SJCRH30 (cell line): ENCODE results near the gene TVP23A. TPM values are rescaled to one million over a fixed set of nuclear protein-coding genes. Genes with fewer than 3 reads are reported as not detected.
A peak's percentile ranks its signal among the peaks of the same experiment; 100 is the strongest.
"Not testable (repeated sequence)": the region's sequence is repeated elsewhere in the genome, so short reads cannot be mapped to it uniquely, and the experiment has no call there.

ENCODE experiments used
- DNase-seq, 2 experiments: peaks; one replicate each; pipeline ENCODE4 v3.0.0-alpha.2; 2015 to 2020
- H3K27ac ChIP-seq: fragments of 250-450 bp; sonication (Bioruptor Pico); 2 replicates; pipeline ENCODE4 v1.5.1; 2020; ENCODE audit warnings: mild to moderate bottlenecking, moderate library complexity
- H3K27me3 ChIP-seq: fragments of 250-450 bp; sonication (Bioruptor Pico); 2 replicates; pipeline ENCODE4 v1.5.1; 2020; ENCODE audit warnings: mild to moderate bottlenecking, moderate library complexity
- H3K36me3 ChIP-seq: fragments of 250-450 bp; sonication (Bioruptor Pico); 2 replicates; pipeline ENCODE4 v1.5.1; 2020; ENCODE audit warnings: mild to moderate bottlenecking, moderate library complexity
- H3K4me1 ChIP-seq: fragments of 250-450 bp; sonication (Bioruptor Pico); 2 replicates; pipeline ENCODE4 v1.5.1; 2020; ENCODE audit warnings: mild to moderate bottlenecking, moderate library complexity
- H3K4me3 ChIP-seq: fragments of 250-450 bp; sonication (Bioruptor Pico); 2 replicates; pipeline ENCODE4 v1.5.1; 2020; ENCODE audit warnings: mild to moderate bottlenecking, moderate library complexity
- H3K9me3 ChIP-seq: fragments of 250-450 bp; sonication (Bioruptor Pico); replicated peaks from 2 replicates; pipeline ENCODE4 v1.5.1; 2020; ENCODE audit warnings: mild to moderate bottlenecking, moderate library complexity
- total RNA-seq: library from RNA; depleted of rRNA; stranded (reverse); fragments of >200 nt; shearing (Covaris generic); gene quantifications from 2 replicates; pipeline ENCODE4 v1.2.3, GENCODE V29; 2014

TVP23A gene
- total RNA-seq, 1 experiment from 2014 or later = not detected

DNA sequence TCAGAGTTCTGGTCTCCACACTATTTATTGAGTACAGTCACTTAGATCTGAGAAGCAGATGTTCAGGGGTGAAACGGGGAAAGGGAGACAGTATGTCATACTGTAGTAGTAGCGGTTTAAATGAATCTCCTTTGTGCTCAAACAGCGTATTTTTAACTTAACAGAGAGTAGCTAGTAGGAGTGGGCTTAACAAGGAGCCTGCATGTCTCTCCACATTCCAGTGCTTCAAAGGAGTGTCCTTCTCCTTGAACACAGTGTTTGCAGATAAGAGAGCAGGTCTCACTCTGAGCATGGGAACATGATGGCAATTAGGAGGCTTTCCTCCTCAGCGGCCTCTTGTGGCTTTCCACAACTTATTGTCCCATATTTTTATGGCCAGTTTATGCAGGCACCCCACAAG lies 30.0 kb downstream of the TVP23A start:
- H3K4me3 ChIP-seq, H3K36me3 ChIP-seq, DNase-seq, H3K4me1 ChIP-seq, H3K9me3 ChIP-seq, H3K27me3 ChIP-seq, H3K27ac ChIP-seq: not testable (repeated sequence)

DNA sequence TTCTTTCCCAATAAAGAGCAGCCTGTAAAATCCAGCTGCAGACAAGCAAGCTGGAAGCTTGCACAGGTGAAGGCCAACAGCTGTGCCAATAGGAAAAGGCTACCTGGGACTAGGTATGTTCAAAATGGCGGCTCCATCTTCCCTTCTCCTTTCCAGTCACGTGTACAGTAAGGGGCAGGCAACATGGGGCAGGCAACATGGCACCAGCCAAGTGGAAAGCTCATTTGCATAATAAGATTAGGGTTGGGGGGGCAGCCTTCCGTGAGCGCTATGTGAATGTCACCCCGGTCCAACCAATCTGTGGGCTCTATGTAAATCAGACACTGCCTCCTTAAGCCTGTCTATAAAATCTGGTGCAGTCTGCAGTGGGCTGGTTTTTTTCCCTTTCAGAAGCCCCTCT lies 31.3 kb downstream of the TVP23A start:
- H3K4me1 ChIP-seq = no peaks in the 10 kb centered on the region
- no peaks in the 10 kb centered on the region for H3K9me3 ChIP-seq
- H3K27ac ChIP-seq = no peak overlapping the region
- DNase-seq = peak in 1 of 2 experiments; percentile 4
- no peaks in the 10 kb centered on the region for H3K27me3 ChIP-seq
- H3K36me3 ChIP-seq = no peaks in the 10 kb centered on the region
- H3K4me3 ChIP-seq = no peak overlapping the region

DNA sequence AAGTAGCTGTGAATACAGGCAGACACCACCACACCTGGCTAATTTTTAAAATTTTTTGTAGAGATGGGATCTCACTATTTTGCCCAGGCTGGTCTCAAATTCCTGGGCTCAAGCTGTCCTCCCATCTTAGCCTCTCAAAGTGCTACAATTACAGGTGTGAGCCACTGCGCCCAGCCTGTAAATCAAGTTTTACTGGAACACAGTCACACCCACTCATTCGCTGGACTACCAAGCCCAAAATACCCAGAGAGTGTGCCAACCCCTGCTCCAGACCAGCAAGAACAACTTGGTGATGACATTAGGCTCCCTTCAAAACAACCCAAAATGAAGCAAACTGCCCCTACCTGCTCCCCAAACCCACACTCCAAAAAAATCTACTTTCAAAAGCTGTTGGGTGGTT lies 36.0 kb downstream of the TVP23A start:
- Histone ChIP-seq H3K4me1 (no peaks in the 10 kb centered on the region), H3K36me3 (no peaks in the 10 kb centered on the region), H3K27me3 (no peaks in the 10 kb centered on the region), H3K4me3 (no peak overlapping the region), H3K9me3 (no peaks in the 10 kb centered on the region), H3K27ac (no peak overlapping the region)
- DNase-seq = no peak

DNA sequence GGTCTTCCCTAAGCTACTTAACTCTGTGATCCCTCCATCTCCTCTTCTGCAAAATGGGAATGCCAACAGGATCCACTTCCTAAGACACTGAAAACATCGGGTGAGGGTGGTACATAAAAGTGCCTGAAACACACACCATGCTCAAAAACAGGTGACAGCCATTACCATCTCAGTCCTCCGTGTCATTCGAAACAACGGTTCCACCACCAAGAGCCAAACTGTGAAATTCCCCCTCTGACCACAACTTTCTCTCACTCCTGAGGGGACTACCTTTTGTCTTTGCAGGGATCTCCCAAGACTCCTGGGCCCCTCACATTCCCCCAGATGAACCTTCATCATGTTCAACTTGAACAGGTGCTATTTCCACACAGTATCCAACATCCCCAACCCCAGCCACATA lies 38.0 kb downstream of the TVP23A start:
- peak in 1 of 2 experiments; percentile 3 for DNase-seq
- no peaks in the 10 kb centered on the region for H3K36me3 ChIP-seq
- H3K27ac ChIP-seq = no peak overlapping the region
- no peaks in the 10 kb centered on the region for H3K4me1 ChIP-seq
- no peaks in the 10 kb centered on the region for H3K9me3 ChIP-seq
- no peak overlapping the region for H3K4me3 ChIP-seq
- H3K27me3 ChIP-seq = no peaks in the 10 kb centered on the region

DNA sequence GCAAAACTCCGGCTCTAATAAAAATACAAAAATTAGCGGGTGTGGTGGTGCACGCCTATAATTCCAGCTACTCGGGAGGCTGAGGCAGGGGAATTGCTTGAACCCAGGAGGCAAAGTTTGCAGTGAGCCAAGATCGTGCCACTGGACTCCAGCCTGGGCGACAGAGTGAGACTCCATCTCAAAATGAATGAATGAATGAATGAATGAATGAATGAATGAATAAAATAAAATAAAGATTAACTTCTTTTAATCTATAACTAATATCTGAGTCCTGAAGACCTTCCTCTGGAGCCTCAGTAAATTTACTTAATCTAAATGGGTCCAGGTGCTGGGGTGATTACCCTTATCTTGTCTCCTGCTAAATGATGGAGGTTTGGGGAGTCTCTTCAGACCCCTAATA lies 38.7 kb downstream of the TVP23A start:
- H3K4me3 ChIP-seq, H3K27ac ChIP-seq, H3K27me3 ChIP-seq: not testable (repeated sequence)

DNA sequence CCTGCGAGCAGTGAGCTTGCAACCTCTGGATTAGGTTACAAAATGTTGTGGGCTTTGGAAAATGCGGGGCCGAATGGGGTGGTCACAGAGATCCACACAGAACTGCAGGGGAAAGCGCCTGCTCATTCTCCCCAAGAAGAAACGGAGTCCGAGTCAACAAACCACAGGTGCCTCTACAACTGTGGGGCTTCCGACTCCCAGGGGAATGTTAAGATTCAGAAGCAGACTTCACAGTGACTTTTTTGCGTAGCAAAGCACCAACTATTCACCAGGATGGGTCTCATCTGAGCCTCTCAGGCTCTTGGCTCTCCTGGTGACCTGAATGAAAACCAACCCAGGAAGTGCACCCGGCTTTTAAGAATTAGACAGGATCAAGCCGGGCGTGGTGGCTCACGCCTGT lies 41.2 kb downstream of the TVP23A start:
- Histone ChIP-seq H3K27ac (no peak overlapping the region), H3K9me3 (no peaks in the 10 kb centered on the region), H3K4me1 (no peaks in the 10 kb centered on the region), H3K4me3 (no peak overlapping the region), H3K36me3 (no peaks in the 10 kb centered on the region), H3K27me3 (no peaks in the 10 kb centered on the region)
- no peak for DNase-seq

More for the DNA sequence above, 38.7 kb downstream of the TVP23A start:
- H3K36me3 ChIP-seq, H3K4me1 ChIP-seq, H3K9me3 ChIP-seq, DNase-seq: not testable (repeated sequence)

DNA sequence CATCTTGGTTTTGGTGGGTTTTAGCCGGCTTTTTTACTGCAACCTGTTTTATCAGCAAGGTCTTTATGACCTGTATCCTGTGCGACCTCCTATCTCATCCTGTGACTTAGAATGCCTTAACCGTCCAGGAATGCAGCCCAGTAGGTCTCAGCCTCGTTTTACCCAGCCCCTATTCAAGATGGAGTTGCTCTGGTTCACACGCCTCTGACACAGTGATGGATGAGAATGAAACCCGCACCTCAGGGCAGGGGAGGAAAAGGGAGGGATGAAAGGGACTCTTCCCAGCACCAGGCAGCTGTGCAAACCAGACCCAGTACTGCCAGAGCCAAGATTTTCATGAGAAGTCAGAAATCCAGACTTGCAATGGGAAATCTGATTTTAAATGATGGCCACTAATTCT lies 41.7 kb downstream of the TVP23A start:
- not testable (repeated sequence) for H3K9me3 ChIP-seq, H3K27ac ChIP-seq, H3K4me3 ChIP-seq, H3K4me1 ChIP-seq, H3K27me3 ChIP-seq, DNase-seq, H3K36me3 ChIP-seq

DNA sequence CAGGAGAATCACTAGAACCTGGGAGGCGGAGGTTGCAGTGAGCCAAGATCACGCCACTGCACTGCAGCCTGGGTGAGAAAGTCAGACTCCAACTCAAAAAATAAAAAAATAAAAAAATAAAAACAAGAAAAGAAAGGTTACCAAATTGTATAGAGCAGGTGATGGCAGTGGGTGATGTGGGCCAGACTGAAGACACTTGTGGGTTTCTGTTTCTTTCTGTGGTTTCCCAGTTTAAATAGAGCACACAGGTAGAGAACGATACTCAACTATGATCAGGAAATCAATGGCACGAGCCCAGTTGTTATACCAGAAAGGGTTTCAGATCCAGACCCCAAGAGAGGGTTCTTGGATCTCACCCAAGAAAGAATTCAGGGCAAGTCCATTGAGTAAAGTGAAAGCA lies 42.3 kb downstream of the TVP23A start:
- Histone ChIP-seq H3K27me3 (no peaks in the 10 kb centered on the region), H3K4me1 (no peaks in the 10 kb centered on the region), H3K9me3 (no peaks in the 10 kb centered on the region), H3K4me3 (no peak overlapping the region), H3K36me3 (no peaks in the 10 kb centered on the region), H3K27ac (no peak overlapping the region)
- DNase-seq = no peak

DNA sequence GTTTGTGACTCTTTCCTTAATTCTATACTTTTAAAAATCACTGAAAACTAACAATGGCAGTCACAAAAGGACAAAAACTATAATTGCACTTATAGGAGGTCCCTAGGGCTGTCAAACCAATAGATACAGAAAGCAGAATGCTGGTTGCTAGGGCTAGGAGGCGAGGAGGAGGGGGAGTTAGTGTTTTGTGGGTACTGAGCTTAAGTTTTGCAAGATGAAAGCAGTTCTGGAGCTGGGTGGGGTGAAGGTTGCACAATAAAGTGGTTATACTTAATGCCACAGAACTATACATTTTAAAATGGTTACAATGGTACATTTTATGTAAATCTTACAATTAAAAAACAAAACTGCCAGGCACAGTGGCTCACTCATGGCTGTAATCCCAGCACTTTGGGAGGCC lies 47.7 kb downstream of the TVP23A start:
- DNase-seq = no peak

DNA sequence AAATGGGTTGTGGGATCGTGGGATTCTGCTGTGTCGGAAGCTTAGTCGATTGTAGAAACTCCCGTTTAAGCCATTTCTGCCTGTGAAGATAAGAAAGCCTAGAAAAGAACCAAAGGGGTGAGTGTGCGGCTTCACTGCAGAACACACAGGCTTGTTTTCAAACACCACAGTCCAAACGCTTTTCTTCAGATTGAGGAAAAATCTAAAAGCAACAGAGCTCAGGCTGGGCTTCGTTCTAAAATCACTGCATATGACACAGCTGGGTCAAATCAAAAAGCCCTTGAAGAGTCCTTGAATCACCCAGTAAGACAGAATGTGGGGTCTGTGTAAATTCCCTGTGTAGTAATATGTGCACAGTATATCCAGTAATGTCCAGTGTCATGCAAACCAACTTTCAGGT lies 49.2 kb downstream of the TVP23A start:
- H3K9me3 ChIP-seq = no peaks in the 10 kb centered on the region
- no peak for DNase-seq
- H3K27me3 ChIP-seq = no peaks in the 10 kb centered on the region
- no peaks in the 10 kb centered on the region for H3K4me1 ChIP-seq
- no peak overlapping the region for H3K4me3 ChIP-seq
- H3K27ac ChIP-seq = no peak overlapping the region
- H3K36me3 ChIP-seq = no peaks in the 10 kb centered on the region

More for the DNA sequence above, 47.7 kb downstream of the TVP23A start:
- H3K9me3 ChIP-seq = no peaks in the 10 kb centered on the region
- H3K27ac ChIP-seq = no peak overlapping the region
- no peaks in the 10 kb centered on the region for H3K4me1 ChIP-seq
- no peaks in the 10 kb centered on the region for H3K36me3 ChIP-seq
- no peak overlapping the region for H3K4me3 ChIP-seq
- no peaks in the 10 kb centered on the region for H3K27me3 ChIP-seq

DNA sequence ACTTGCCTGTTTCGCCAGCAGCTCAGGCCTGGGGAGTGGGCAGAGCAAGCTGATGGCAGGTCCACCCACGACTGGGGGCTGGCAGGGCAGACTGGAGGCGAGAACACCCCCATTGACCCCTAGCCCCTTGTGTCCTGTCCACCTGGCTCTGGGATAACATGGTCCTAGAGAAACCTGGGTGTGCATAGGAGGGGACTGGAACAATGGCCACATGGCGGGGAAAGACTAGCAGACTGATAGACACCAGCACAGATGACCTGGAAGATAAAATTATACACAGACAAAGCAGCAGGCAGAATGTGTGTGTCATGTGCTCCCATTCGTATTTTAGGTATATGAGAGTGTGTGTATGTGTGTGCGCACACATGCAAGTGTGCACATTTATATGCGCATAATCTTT lies 51.5 kb downstream of the TVP23A start:
- Histone ChIP-seq H3K27me3 (no peaks in the 10 kb centered on the region), H3K9me3 (no peaks in the 10 kb centered on the region), H3K36me3 (no peaks in the 10 kb centered on the region), H3K4me3 (no peak overlapping the region), H3K27ac (no peak overlapping the region), H3K4me1 (no peaks in the 10 kb centered on the region)
- DNase-seq = no peak

DNA sequence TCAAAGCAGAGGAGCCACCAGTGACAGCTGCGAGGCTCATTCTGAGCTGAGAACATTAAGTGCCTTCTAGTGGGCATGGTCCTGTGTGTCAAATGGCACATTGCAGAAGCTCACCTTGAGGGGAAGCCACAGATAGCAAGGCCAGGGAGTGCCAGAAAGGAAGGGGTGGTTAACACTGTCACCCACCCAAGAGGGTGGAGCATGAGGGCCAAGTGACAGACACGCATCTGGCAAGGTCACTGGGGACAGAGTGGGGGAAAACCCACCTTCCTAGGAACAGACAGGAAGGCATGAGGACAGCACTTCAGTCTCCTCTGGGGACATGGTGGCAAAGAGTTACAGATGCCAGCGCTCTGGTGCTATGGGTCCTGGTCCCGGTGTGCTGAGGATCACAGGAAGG lies 52.8 kb downstream of the TVP23A start:
- H3K27me3 ChIP-seq = no peaks in the 10 kb centered on the region
- H3K27ac ChIP-seq = no peak overlapping the region
- no peaks in the 10 kb centered on the region for H3K4me1 ChIP-seq
- no peak overlapping the region for H3K4me3 ChIP-seq
- DNase-seq = no peak
- H3K9me3 ChIP-seq = no peaks in the 10 kb centered on the region
- H3K36me3 ChIP-seq = peaks cover 7% of the 10 kb centered on the region

DNA sequence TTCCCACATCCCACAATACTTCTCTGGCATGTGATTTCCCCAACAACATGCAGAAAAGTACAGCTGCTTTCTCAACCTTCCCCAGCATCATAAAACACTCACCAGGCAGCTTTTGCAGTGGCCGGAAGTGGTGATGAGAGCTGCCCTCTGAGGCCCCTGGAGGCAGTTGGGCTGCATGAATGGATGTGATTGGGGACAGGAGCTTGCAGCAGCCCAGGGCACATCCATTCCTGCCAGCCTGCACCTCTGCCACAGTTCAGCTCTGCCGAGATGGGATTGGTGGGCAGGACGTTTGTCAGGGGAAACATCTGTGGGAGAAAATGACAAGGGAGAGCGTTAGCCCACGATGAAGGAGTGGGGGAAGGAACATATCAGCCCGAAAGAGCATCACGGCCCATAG lies 55.1 kb downstream of the TVP23A start:
- Histone ChIP-seq H3K27ac (no peak overlapping the region), H3K27me3 (no peaks in the 10 kb centered on the region), H3K4me1 (no peaks in the 10 kb centered on the region), H3K36me3 (peaks cover 10% of the 10 kb centered on the region), H3K4me3 (no peak overlapping the region), H3K9me3 (no peaks in the 10 kb centered on the region)
- DNase-seq = no peak

DNA sequence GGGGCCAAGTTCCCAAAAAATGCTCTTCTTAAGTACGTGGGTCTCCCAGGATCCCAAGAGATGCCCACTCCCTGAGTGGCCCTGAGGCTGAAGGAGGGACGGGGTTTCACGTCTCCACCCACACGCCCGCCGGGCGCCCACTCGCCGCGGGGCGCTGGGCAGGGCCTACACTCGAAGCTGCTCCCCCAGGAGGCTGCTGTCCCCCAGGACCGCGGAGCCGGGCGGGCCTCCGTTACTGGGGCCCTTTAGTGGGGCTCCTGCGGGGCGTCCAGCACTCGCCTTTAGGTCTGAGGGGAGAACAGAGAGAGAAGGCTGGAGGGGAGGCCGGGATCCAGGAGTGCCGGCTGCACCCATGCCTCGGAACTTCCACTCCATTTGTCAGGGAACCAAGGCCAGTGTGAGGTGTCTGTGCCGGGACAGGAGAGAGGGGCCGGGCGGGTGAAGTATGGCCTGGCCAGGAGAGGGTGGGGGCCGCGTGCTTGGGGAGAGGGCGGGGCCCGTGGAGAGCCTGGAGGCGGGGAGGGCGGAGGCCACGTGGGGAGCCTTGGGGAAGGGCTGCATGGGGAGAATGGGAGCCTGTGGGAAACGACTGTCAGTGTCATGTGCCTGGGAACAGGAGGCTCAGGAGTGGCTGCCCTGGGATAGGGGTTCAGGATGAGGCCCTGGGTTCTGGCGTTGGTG lies 56.1 kb downstream of the TVP23A start:
- no peaks in the 10 kb centered on the region for H3K9me3 ChIP-seq
- H3K27ac ChIP-seq = no peak overlapping the region
- peaks cover 19% of the 10 kb centered on the region for H3K36me3 ChIP-seq
- no peaks in the 10 kb centered on the region for H3K27me3 ChIP-seq
- no peak for DNase-seq
- no peak overlapping the region for H3K4me3 ChIP-seq
- no peaks in the 10 kb centered on the region for H3K4me1 ChIP-seq

DNA sequence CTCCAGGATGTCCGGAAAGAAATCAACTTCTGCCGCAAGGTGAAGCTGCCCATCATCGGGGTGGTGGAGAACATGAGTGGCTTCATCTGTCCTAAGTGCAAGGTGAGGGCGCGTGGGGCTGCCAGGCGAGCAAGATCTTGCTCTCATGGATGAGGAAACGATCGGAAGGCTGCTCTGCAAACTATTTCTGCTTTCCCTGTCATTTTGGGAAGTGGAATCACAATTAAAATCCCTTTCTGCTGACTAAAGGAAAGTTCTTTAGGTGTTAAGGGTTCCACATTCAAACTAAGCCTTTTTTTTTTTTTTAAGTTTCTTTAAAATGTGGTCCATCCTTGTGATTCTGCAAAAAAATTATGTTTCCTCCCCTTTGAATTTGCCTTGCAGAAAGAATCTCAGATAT lies 57.2 kb downstream of the TVP23A start:
- DNase-seq = no peak
- Histone ChIP-seq H3K27ac (no peak overlapping the region), H3K27me3 (no peaks in the 10 kb centered on the region), H3K4me3 (no peak overlapping the region), H3K36me3 (peaks cover 25% of the 10 kb centered on the region), H3K4me1 (no peaks in the 10 kb centered on the region), H3K9me3 (no peaks in the 10 kb centered on the region)

DNA sequence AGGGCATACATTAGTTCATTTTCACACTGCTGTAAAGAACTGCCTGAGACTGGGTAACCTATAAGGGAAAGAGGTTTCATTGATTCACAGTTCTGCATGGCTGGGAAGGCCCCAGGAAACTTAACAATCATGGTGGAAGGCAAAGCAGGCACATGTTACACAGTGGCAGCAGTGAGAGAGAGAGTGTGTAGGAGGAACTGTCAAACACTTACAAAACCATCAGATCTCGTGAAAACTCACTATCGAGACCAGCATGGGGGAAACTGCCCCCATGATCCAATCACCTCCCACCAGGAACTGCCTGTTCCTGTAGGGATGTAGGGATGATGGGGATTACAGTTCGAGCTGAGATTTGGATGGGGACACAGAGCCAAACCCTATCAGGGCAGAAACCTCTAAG lies 57.7 kb downstream of the TVP23A start:
- H3K4me1 ChIP-seq = no peaks in the 10 kb centered on the region
- DNase-seq = no peak
- H3K27me3 ChIP-seq = no peaks in the 10 kb centered on the region
- H3K4me3 ChIP-seq = no peak overlapping the region
- H3K36me3 ChIP-seq = peaks cover 25% of the 10 kb centered on the region
- H3K27ac ChIP-seq = no peak overlapping the region
- no peaks in the 10 kb centered on the region for H3K9me3 ChIP-seq
